ENCODE data around the gene TACC3. TPM values are rescaled to one million over a fixed set of nuclear protein-coding genes. Genes with fewer than 3 reads are reported as not detected.

Gene TACC3
- total and polyA plus RNA-seq, 2 of the 8 experiments (the other 6 are each of a cell fraction or from before 2014, with no cell fraction given), result 73.8 to 148 TPM

DNA sequence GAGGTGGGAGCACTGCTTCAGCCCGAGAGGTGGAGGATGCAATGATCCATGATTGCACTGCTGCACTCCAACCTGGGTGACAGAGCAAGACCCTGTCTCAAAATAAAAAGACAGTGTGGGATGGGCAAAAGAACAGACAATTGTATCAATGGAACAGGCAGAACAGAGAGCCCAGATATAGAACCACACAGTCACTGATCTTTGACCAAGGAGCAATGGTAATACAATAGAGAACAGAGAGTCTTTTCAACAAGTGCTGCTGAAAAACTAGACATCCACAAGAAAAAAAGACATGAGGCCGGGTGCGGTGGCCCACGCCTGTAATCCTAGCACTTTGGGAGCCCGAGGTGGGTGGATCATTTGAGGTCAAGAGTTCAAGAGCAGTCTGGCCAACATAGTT is 43.1 kb upstream of the TACC3 start (continued):
- no peak for TF ChIP-seq TAF1 (IDR thresholded peaks at IDR 0.05; ENCODE audit: low read depth, low read length)
- no peak for TF ChIP-seq EZH2 (IDR thresholded peaks at IDR 0.05; ENCODE audit: low read depth, low read length, severe bottlenecking)
- no peak for TF ChIP-seq SIX5 (IDR thresholded peaks at IDR 0.05; ENCODE audit: low read depth, low read length)
- TF ChIP-seq POU5F1 (IDR thresholded peaks at IDR 0.05; ENCODE audit: low read depth, low read length), result no peak
